NCI-H187 (cell line): ENCODE data around the gene ZNF207.
"Not testable (repeated sequence)": the region's sequence is repeated elsewhere in the genome, so short reads cannot be mapped to it uniquely, and the experiment has no call there.

Experiments used
- DNase-seq, 2 experiments: peaks; one replicate each; lab custom pipeline; 2025; lab: John Stamatoyannopoulos, UW

The ZNF207 gene

DNA sequence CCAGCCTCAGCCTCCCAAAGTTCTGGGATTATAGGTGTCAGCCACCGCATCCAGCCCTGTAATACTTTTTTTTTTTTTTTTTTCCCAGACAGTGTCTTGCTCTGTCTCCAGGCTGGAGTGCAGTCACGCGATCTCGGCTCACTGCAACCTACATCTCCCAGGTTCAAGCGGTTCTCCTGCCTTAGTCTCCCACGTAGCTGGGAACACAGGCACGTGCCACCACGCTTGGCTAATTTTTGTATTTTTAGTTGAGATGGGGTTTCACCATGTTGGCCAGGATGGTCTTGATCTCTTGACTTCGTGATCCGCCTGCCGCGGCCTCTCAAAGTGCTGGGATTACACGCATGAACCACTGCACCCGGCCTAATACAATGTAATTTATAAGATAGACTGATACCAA is 38.2 kb downstream of the ZNF207 start:
- DNase-seq: not testable (repeated sequence)

DNA sequence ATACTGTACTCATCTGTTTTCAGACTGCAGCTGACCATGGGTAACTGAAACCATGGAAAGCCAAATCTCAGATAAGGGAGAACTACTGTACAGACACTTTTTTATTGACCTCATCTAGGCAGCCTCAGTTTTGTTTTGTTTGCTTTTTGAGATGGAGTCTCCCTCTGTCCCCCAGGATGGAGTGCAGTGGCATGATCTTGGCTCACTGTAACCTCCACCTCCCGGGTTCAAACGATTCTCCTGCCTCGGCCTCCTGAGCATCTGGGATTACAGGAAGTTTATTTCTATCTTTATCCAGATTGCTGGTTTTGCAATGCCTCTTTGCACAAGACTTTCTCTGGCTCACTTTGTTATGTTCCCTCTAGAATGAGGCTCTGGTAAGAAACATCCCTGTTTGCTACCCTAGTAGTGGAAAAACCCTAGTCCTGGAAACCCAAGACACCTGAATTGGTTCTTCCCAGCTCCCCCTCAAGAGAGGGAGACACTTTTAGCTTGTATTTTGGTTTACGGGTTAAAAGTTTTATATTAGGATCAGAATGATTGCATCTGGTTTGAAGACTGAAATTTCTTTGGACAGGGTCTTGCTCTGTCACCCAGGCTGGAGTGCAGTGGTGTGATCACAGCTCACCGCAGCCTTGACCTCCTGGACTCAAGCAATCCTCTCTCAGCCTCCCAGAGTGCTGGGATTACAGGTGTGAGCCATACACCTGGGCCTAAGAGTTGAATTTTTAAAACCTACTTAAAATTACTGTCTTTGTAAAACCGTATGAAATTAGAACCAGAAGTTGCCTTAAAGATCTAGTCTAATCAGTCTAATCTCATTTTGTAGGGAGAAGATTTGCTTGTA is 38.9 kb downstream of the ZNF207 start:
- no peak for DNase-seq

GRCh38 chr17:32393904-32394303 is 43.9 kb downstream of the ZNF207 start:
- no peak for DNase-seq

- no peak for DNase-seq
Observed at GRCh38 chr17:32396343-32396742, 46.4 kb downstream of the ZNF207 start.

GRCh38 chr17:32398946-32399345 is 49.0 kb downstream of the ZNF207 start:
- DNase-seq: no peak

GRCh38 chr17:32410085-32410484 is 60.1 kb downstream of the ZNF207 start:
- not testable (repeated sequence) for DNase-seq

- no peak for DNase-seq
Observed at GRCh38 chr17:32426894-32427293, 76.9 kb downstream of the ZNF207 start.

DNA sequence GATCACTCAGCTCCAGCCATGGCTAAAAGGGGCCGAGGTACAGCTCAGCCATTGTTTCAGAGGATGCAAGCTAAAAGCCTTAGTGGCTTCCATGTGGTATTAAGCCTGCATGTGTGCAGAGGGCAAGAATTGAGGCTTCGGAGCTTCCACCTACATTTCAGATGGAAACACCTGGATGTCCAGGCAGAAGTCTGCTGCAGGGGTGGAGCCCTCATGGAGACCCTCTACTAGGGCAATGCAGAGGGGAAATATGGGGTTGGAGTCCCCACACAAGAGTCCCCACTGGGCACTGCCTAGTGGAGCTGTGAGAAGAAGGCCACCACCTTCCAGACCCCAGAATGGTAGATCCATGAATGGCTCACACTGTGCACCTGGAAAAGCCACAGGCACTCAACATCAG is 79.6 kb downstream of the ZNF207 start:
- no peak for DNase-seq
